ENCODE measurements around the gene COQ5.

DNA sequence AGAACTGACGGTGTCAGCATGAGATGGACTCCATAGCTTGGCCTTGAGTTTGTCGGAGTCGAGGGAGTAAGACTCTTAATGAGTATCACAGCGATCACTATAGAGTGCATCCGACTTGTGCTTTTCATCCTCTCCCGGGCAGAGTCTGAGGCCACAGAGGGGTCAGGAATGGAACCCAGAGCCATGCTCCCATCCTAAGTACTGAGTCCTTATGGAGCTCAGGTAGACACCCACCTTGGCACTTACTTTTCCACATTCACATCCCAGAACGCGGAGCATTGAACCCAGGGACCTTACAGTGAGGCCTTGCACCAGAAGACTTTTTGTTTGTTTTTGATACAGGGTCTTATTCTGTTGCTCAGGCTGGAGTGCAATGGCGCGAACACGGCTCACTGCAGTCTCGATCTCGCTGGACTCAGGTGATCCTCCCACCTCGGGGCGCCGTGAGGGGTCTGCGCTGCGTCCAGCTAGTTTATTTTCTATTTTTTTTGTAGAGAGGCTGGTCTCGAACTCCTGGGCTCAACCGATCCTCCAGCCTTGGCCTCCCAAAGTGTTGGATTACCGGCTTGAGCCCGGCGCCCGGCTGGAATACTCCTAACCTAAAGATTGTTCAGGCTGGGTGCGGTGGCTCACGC lies 58.7 kb downstream of the COQ5 start:
- TF ChIP-seq, protein P1, sequence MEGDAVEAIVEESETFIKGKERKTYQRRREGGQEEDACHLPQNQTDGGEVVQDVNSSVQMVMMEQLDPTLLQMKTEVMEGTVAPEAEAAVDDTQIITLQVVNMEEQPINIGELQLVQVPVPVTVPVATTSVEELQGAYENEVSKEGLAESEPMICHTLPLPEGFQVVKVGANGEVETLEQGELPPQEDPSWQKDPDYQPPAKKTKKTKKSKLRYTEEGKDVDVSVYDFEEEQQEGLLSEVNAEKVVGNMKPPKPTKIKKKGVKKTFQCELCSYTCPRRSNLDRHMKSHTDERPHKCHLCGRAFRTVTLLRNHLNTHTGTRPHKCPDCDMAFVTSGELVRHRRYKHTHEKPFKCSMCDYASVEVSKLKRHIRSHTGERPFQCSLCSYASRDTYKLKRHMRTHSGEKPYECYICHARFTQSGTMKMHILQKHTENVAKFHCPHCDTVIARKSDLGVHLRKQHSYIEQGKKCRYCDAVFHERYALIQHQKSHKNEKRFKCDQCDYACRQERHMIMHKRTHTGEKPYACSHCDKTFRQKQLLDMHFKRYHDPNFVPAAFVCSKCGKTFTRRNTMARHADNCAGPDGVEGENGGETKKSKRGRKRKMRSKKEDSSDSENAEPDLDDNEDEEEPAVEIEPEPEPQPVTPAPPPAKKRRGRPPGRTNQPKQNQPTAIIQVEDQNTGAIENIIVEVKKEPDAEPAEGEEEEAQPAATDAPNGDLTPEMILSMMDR (conservative IDR thresholded peaks at IDR 0.05; ENCODE audit: low read depth, low read length): no peak
- no peak for TF ChIP-seq EZH2phosphoT487 (IDR thresholded peaks at IDR 0.05; ENCODE audit: borderline replicate concordance, low read length)

All from PC-3 (cell line).